D721Med (cell line): Measurements from ENCODE around the gene NANOS2.

ENCODE experiments used
- DNase-seq: peaks from one replicate; pipeline ENCODE4 v3.0.0; 2011; ENCODE audit warnings: low spot score; ENCODE audit not compliant: insufficient read length
- FAIRE-seq: peaks from 2 replicates; lab custom pipeline; 2011; peaks lifted over from hg19 to GRCh38; lab: Jason Lieb, UNC
- TF ChIP-seq, protein P1 (sequence below): IDR thresholded peaks from 2 replicates; pipeline ENCODE4 v1.5.1; 2012; ENCODE audit warnings: mild to moderate bottlenecking, control low read depth; ENCODE audit not compliant: insufficient read depth; ENCODE audit errors: missing control alignments

NANOS2 gene

DNA sequence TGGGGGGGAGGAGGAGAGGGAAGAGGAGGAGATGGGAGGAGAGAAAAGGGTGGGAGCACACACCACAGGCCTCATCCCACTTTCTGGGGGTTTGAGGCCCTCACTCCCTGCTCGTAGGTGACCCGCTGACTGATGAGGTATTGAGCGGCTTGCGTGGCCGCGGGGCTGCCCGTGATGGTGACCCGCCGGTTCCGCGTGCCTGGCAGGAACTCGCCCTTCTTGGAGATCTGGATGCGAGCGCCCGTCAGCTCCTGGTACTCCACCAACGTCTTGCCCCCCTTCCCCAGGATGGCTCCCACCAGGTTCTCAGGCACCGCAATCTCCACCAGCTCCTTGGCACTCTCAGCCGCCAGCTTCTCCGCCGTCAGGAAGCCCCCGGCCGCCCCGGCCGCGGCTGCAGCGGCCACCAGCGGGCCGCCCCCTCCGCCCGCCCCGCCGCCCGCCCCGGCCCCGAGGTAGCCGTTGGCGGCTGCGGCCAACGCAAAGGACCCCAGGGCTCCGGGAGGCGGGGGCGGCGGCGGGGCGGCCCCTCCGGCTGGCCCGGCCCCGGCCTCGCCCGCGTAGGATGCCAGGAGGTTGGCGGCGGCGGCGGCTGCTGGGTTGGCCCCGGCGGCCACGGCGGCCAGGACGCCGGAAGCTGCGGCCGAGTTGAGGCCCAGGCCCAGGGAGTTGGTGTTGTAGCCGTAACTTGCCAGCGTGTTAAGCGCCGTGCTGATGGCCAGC, 25.4 kb upstream of the NANOS2 start:
- no peak for FAIRE-seq
- DNase-seq, result no peak
- TF ChIP-seq, protein P1, sequence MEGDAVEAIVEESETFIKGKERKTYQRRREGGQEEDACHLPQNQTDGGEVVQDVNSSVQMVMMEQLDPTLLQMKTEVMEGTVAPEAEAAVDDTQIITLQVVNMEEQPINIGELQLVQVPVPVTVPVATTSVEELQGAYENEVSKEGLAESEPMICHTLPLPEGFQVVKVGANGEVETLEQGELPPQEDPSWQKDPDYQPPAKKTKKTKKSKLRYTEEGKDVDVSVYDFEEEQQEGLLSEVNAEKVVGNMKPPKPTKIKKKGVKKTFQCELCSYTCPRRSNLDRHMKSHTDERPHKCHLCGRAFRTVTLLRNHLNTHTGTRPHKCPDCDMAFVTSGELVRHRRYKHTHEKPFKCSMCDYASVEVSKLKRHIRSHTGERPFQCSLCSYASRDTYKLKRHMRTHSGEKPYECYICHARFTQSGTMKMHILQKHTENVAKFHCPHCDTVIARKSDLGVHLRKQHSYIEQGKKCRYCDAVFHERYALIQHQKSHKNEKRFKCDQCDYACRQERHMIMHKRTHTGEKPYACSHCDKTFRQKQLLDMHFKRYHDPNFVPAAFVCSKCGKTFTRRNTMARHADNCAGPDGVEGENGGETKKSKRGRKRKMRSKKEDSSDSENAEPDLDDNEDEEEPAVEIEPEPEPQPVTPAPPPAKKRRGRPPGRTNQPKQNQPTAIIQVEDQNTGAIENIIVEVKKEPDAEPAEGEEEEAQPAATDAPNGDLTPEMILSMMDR, result no peak

DNA sequence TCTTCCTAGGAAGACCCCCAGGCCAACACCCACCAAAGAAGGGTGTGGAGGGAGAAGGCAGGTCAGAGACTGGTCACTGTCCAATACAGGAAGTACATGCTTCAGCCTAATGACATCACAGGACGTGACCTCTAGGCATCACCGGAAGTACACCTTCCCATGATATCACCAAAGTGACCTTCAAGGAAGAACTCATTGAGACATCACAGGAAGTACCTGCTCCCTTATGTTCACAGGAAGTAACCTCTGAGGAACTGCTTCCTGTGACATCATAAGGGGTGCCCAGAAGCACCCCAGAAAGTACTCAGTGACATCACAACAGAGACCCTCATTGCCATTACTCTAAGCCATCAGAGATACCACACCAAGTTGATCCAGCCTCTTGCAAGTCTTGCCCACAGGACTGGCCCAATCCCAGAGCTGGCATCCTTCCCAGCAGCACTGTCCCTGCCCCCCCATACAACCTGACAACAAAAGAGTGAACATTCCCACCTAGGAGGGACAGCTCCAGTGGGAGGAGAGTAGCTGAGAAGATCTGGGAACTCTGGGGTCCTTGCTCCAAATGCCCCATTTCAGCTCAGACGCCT, 24.2 kb upstream of the NANOS2 start:
- no peak for DNase-seq
- FAIRE-seq, result no peak
- TF ChIP-seq, protein P1, result no peak

DNA sequence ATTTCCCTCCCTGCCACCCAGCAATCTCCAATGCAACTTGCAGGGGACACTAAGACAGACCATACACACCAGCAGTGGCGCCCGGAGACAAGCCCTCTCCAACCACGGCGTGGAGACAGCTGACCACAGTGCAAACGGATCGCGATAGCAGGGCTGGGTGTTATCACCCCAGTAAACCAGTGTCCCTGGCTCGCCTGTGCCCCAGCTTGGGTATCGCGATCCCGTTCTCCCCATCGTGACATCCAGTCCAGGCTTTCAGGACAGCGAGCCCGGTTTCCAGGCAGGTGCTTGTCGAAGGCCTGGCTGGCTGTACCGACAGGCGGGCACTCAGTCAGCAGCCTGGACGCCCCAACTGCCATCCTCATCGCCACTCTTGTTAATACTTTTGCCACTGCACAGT, 20.7 kb upstream of the NANOS2 start:
- TF ChIP-seq, protein P1, result no peak
- DNase-seq (no peak), FAIRE-seq (no peak)

DNA sequence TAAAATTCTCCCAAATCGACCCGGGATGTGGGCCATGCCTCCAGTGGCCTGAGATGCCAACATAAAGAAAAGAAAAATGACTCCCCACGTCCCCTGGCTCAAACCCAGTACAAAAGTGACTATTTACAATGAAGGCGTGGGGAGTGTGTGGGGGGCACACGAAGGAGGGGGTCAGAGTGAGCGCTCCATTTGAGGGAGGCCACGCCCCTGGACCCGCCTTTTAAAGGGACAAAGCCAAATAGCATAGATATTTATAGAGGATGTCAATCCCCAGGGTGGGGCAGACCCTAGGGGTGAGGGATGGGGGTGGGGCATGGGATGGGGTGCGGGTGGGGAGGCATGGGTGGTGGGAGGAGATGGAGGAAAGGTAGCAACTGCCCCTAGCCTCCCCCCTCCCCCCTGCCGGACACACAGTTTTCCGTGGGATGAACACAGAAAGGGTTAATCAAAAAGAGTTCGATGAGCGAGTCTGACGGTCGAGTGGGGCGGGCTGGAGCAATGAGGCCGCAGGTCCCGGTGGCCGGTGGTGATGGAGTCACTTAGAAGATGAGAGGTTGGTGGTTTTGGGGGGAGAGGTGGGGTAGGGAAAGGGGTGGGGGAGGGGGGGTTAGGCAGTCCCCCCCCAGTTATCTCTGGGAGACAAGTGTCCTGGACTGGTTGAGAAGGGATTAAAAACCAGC, 20.1 kb upstream of the NANOS2 start:
- no peak for FAIRE-seq
- DNase-seq, result no peak
- TF ChIP-seq, protein P1, result no peak

DNA sequence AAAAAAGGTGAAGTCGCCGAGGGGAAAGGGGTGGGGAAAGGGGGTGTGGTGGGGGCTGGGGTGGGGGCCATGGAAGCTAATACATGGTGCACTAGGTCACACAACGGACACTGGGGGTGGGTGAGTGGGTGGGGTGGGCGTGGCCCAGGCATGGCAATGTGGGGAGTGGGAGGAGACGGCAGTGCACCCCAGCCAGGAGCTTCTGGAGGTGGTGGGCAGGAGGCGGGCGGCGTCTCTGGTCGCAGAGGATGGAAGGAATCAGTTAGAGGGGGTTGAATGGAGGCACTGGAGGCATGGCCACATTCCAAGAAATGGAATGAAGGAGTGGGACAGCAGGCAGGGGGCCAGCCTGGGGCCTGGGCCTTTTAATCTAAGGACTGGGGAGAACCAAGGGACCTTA, 19.2 kb upstream of the NANOS2 start:
- TF ChIP-seq, protein P1, result no peak
- FAIRE-seq, result no peak
- no peak for DNase-seq

DNA sequence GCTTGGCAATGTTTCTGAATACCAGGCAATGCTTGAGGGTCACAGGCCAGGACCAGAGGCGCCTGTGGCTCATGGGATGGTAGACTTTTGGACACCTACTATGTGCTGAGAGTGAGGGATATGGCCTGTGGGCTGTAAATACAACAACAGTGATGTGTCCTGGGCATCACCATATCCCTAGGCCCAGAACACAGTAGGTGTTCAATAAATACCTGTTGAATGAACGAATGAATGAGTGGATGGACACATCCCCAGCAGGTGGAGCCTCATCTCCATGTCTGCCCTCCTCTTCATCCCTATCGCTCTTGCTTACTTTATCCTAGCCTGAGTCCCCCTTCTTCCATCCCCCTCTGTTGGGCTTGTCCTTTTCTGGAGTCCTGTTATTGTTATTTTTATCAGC, 16.5 kb upstream of the NANOS2 start:
- FAIRE-seq (no peak), DNase-seq (no peak)
- TF ChIP-seq, protein P1, result no peak

DNA sequence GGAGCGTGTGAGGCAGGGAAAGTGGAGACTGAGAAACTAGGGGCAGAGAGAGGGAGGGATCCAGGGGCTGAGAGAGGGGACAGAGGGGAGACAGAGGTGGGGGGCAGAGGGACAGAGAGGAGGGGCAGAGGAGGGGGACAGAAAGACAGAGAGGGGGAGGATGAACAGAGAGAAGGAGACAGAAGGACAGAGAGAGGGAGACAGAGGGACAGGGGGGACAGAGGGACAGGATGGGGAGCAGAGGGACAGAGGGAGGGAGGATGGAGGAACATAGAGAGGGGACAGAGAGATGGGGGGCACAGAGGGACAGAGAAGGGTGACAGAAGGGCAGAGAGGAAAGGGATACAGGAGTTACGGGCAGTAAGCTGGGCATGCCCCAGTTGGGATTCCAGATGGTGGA, 14.7 kb upstream of the NANOS2 start:
- FAIRE-seq (no peak), DNase-seq (no peak)
- TF ChIP-seq, protein P1, result no peak
